Motor neuron (in vitro differentiated cells): ENCODE measurements around the gene DNAAF2. TPM values are rescaled to one million over a fixed set of nuclear protein-coding genes. Genes with fewer than 3 reads are reported as not detected.
"Not testable (repeated sequence)": the region's sequence is repeated elsewhere in the genome, so short reads cannot be mapped to it uniquely, and the experiment has no call there.

ENCODE experiments used
- ATAC-seq, 8 experiments: fragments of 200-7000 bp; cut with Tn5 transposase; replicated peaks in 6 of 8; 2 replicates each; pipeline ENCODE4 v1.8.0; 2021; ENCODE audit warnings: mild to moderate bottlenecking in 8 of 8, moderate library complexity in 8 of 8
- H3K27ac ChIP-seq, 2 donors: fragments of 250-450 bp; sonication (Bioruptor Pico); 2 replicates each; pipeline ENCODE4 v1.9.0; 2021; ENCODE audit warnings: antibody characterized with exemption in 2 of 2, mild to moderate bottlenecking in 2 of 2, moderate library complexity in 1 of 2
- H3K4me1 ChIP-seq, 2 donors: fragments of 250-450 bp; sonication (Bioruptor Pico); replicated peaks in 1 of 2; 2 replicates each; pipeline ENCODE4 v1.6.1; 2021; ENCODE audit warnings: antibody characterized with exemption in 2 of 2, mild to moderate bottlenecking in 2 of 2, moderate library complexity in 1 of 2
- H3K4me3 ChIP-seq, 5 donors: fragments of 250-450 bp; sonication (Bioruptor Pico); 2 replicates each; pipeline ENCODE4 v1.9.0; 2021; ENCODE audit warnings: antibody characterized with exemption in 5 of 5, mild to moderate bottlenecking in 5 of 5, moderate library complexity in 4 of 5
- WGBS, 10 experiments: fragments of 450-650 bp; shearing (Covaris generic); methylation state at CpG; one replicate each; pipeline ENCODE4 v1.0.0; 2022; 5-methylcytosine and 5-hydroxymethylcytosine counted together
- in situ Hi-C, 9 experiments: fragments of 400-800 bp; cut with MboI; loops; one replicate each; pipeline ENCODE4 v1.15.0; 2021; ENCODE audit warnings: low sequenced_read_pairs in 9 of 9, low pct_unique_long_range_greater_than_20kb in 2 of 9; ENCODE audit not compliant: unreplicated experiment in 9 of 9
- total RNA-seq, 8 experiments: library from RNA; unstranded; fragments of 300-600 nt; gene quantifications; 2 replicates each; pipeline versions ENCODE4 v1.2.3 to v1.2.4, GENCODE V29; 2022

Gene DNAAF2
- total RNA-seq, 8 experiments from 2014 or later: 9.8 to 20.5 (median 13.3) TPM

GRCh38 chr14:49619730-49620129, 15.3 kb downstream of the DNAAF2 start:
- Histone ChIP-seq H3K4me3 (peak overlapping the region; percentile 61 to 99 (median 92)), H3K4me1 (peaks cover 6 to 27% of the 10 kb centered on the region in 2 donors), H3K27ac (peak overlapping the region; percentile 96 to 98)
- 0 to 3% (median 0%) methylated on average over 3 to 10 of the region's 11 CpGs; no CpG with 5 or more reads in 1 of the 10 experiments for WGBS, 10 experiments
- in situ Hi-C loops: no loop called here
- no peak for ATAC-seq

- Histone ChIP-seq H3K27ac (peak overlapping the region in 1 of 2 donors; percentile 98), H3K4me1 (peaks cover 6 to 27% of the 10 kb centered on the region in 2 donors), H3K4me3 (peak overlapping the region; percentile 61 to 99 (median 92))
- WGBS, 10 experiments: 40 to 82% (median 69%) methylated on average over 2 to 16 of the region's 19 CpGs; no CpG with 5 or more reads in 2 of the 10 experiments
- ATAC-seq, in situ Hi-C loops: not testable (repeated sequence)
Observed at GRCh38 chr14:49619273-49619672, 15.8 kb downstream of the DNAAF2 start.

- in situ Hi-C loops: no loop called here
- no peak for ATAC-seq
- H3K4me1 ChIP-seq: peaks cover 6 to 22% of the 10 kb centered on the region in 2 donors
- no peak overlapping the region for H3K27ac ChIP-seq
- 76 to 100% (median 90%) methylated on average over 1 to 4 of the region's 6 CpGs; no CpG with 5 or more reads in 1 of the 10 experiments for WGBS, 10 experiments
- no peak overlapping the region for H3K4me3 ChIP-seq
Observed at GRCh38 chr14:49617852-49618519, 17.1 kb downstream of the DNAAF2 start.

GRCh38 chr14:49615776-49616175, 19.3 kb downstream of the DNAAF2 start:
- Histone ChIP-seq H3K27ac (no peak overlapping the region), H3K4me1 (peaks cover 6 to 9% of the 10 kb centered on the region in 2 donors), H3K4me3 (no peak overlapping the region)
- in situ Hi-C loops: no loop called here
- 85 to 98% (median 93%) methylated on average over 2 to 6 of the region's 6 CpGs; no CpG with 5 or more reads in 2 of the 10 experiments for WGBS, 10 experiments
- no peak for ATAC-seq

- Histone ChIP-seq H3K4me3 (no peak overlapping the region), H3K27ac (no peak overlapping the region), H3K4me1 (peaks cover 4 to 6% of the 10 kb centered on the region in 2 donors)
- in situ Hi-C loops: no loop called here
- 54 to 100% (median 100%) methylated on average over 1 to 2 of the region's 2 CpGs; no CpG with 5 or more reads in 1 of the 10 experiments for WGBS, 10 experiments
- no peak for ATAC-seq
Observed at GRCh38 chr14:49614196-49614595, 20.8 kb downstream of the DNAAF2 start.

GRCh38 chr14:49612671-49613070, 22.4 kb downstream of the DNAAF2 start:
- no peak for ATAC-seq
- 71 to 100% (median 84%) methylated on average over 1 to 7 of the region's 8 CpGs; no CpG with 5 or more reads in 1 of the 10 experiments for WGBS, 10 experiments
- Histone ChIP-seq H3K4me3 (no peak overlapping the region), H3K27ac (no peak overlapping the region), H3K4me1 (no peaks in the 10 kb centered on the region)
- in situ Hi-C loops: no loop called here

GRCh38 chr14:49612251-49612650, 22.8 kb downstream of the DNAAF2 start:
- ATAC-seq: no peak
- Histone ChIP-seq H3K4me1 (no peaks in the 10 kb centered on the region), H3K27ac (no peak overlapping the region), H3K4me3 (no peak overlapping the region)
- in situ Hi-C loops: no loop called here
- 82 to 100% (median 92%) methylated on average over 2 to 4 of the region's 4 CpGs for WGBS, 10 experiments

- whole genome bisulfite sequencing, 10 experiments: 69 to 100% (median 88%) methylated on average over 3 to 6 of the region's 6 CpGs; no CpG with 5 or more reads in 2 of the 10 experiments
- H3K27ac ChIP-seq: no peak overlapping the region
- no peak for ATAC-seq
- no peaks in the 10 kb centered on the region for H3K4me1 ChIP-seq
- in situ Hi-C loops: no loop called here
- H3K4me3 ChIP-seq: no peak overlapping the region
Observed at GRCh38 chr14:49607583-49607982, 27.5 kb downstream of the DNAAF2 start.

GRCh38 chr14:49598485-49599300, 36.4 kb downstream of the DNAAF2 start, which contains the start of gene LRR1:
LRR1 (plus strand) TSS chr14:49598940; CDS start chr14:49599021, 81 bp downstream.
- Histone ChIP-seq H3K4me1 (peaks cover 0 to 4% of the 10 kb centered on the region in 2 donors), H3K27ac (peak within 1 kb of the TSS; percentile 96), H3K4me3 (peak within 1 kb of the TSS; percentile 74 to 97 (median 87))
- ATAC-seq: peak; percentile 72 to 88 (median 85)
- in situ Hi-C loops: no loop called here
- WGBS, 10 experiments: 0 to 7% (median 0%) methylated on average over 1 to 13 of the region's 77 CpGs; no CpG with 5 or more reads in 3 of the 10 experiments

- peak in 6 of 8 experiments; percentile 1 to 34 (median 18) for ATAC-seq
- WGBS, 10 experiments: 0 to 4% (median 0%) methylated on average over 1 to 13 of the region's 15 CpGs; no CpG with 5 or more reads in 4 of the 10 experiments
- peak overlapping the region; percentile 74 to 97 (median 87) for H3K4me3 ChIP-seq
- in situ Hi-C loops: no loop called here
- peak overlapping the region; percentile 96 for H3K27ac ChIP-seq
- H3K4me1 ChIP-seq: peaks cover 0 to 4% of the 10 kb centered on the region in 2 donors
Observed at GRCh38 chr14:49598189-49598484, 36.9 kb downstream of the DNAAF2 start.

GRCh38 chr14:49594347-49595091, 40.5 kb downstream of the DNAAF2 start:
- WGBS, 10 experiments: 0 to 100% (median 71%) methylated on average over 1 to 4 of the region's 4 CpGs
- no peak overlapping the region for H3K27ac ChIP-seq
- ATAC-seq: peak in 3 of 8 experiments; percentile 12 to 29 (median 17)
- in situ Hi-C loops: no loop called here
- no peaks in the 10 kb centered on the region for H3K4me1 ChIP-seq
- no peak overlapping the region for H3K4me3 ChIP-seq

- Histone ChIP-seq H3K4me3 (no peak overlapping the region), H3K4me1 (no peaks in the 10 kb centered on the region), H3K27ac (no peak overlapping the region)
- WGBS, 10 experiments: 2 to 100% (median 85%) methylated on average over 1 to 3 of the region's 3 CpGs; no CpG with 5 or more reads in 1 of the 10 experiments
- in situ Hi-C loops: no loop called here
- peak in 3 of 8 experiments; percentile 8 to 80 (median 13) for ATAC-seq
Observed at GRCh38 chr14:49593016-49593415, 42.0 kb downstream of the DNAAF2 start.
